ENCODE results near the gene PLD1. TPM values are rescaled to one million over a fixed set of nuclear protein-coding genes. Genes with fewer than 3 reads are reported as not detected.
A peak's percentile ranks its signal among the peaks of the same experiment; 100 is the strongest.
"Not testable (repeated sequence)": the region's sequence is repeated elsewhere in the genome, so short reads cannot be mapped to it uniquely, and the experiment has no call there.

The PLD1 gene
- total RNA-seq, 1 donor from 2014 or later, result 51.5 TPM

DNA sequence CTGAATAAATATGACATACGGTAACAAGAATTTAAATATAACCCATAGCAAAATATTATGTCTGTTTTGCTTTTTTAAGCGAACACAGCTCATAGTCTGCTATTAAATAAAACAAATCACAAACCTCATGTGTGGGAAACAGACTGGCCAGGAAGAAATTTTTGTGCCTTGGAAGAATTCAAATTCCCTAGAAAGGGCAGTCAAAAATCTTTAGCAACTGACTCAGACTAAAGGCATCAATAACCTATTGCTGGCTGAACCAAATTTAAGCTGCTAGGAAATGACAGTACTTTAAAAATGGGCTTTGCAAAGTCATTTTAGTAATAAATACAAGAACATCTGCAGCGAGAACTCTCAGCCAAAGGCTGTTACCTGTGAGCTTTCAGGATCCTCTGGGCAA is 151.4 kb downstream of the PLD1 start:
- peak; percentile 31 for DNase-seq

DNA sequence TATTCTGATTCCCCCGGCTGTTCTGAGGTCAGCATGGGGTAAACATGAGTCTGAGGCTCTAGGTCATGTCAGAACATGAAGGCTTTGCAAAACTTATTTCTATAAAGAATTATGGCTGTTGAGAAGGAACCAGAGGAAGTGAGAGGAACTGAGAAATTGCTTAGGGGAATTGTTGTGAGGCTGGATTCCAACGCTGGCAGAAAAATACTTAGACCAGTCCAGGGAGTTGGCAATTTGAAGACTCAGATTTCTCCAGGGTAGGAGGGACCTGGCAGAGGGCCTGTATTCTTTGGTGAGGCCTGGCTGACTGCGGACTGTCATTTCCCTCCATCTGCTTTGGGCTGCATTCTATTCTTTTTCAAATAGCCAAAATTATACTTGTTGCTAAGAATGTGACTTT is 155.5 kb downstream of the PLD1 start:
- peak; percentile 69 for DNase-seq

DNA sequence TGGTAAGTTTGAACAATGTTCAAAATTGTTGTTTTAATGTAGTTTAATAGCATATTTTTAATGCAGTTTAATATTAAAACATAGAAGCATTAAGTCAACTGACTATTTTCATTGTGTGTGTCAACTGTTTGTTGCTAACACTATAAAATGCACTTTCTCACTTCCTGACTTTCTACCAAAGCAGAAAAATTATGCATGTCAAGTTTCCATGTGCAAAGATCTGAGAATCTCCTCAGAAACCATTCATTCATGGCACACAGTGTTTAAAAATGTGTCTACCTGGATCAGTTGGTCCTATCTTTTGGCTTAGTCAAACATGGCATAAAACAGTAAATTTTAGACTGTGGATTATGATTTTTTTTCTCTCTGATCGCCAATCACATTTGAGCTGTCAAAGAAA is 156.0 kb downstream of the PLD1 start:
- no peak for DNase-seq

DNA sequence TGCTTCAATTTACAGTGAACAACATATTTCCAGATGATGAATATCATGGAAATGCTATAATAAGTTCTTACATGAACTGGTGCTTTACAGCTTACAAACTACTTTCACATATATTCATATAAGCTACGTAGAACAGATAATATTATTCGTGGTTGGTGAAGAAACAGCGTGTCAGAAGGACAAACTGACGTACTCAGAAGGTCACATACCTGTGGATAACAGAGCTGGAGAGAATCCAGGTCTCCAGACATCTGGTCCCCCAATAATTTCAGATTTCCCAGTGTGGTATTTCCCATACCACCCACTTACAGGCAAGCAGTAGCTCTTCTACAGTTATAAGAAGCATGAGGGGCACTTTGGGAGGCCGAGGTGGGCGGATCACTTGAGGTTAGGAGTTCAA is 156.6 kb downstream of the PLD1 start:
- DNase-seq, result no peak

DNA sequence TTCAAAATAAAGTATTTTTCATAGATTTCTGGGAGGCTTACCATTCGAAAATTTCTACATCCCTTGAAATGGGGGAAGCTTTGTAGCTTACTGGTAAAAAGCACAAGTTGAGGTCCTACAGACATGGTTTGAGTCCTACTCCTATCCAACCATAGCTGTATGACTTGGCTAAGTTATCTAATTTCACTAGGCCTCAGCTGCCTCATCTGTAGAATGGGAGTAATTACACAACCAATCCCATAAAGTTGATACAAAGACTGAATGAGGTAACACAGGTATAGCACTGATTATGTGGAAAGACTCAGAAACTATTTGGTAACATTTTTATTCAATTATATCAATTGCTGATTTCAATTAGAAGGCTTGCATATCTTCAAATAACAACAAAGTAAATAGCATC is 157.4 kb downstream of the PLD1 start:
- no peak for DNase-seq

DNA sequence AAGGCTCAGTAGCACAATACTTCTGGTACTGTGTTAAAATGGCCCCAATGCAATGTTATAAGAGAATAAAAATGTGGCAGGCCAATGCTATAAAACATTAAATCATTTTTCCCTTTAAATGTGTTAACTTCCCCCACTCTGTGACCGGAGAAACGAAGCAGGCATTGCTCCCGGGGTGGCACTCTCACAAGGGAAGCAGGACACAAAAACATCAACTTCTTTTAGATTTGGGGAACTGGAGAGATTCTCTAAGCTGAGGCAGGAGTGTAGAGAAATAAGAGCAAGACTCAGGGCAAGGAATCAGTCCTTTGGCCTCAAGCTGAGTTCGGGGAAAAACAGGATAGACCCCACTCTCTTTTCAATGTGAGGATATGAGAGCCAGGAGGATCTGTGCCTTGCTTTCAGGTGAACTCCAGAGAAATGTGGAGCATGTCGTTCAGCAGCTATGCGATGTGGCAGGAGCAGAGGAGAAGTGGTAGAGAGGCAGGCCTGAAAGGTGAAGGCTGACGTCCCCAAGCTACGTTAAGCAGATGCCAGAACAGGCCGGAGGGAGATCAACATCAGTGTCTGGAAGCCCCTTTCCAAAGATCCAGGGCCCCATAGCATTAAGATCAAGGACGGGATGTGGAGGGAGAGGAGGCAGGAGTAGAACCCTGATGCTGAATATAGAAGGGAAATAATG is 160.2 kb downstream of the PLD1 start:
- no peak for DNase-seq

DNA sequence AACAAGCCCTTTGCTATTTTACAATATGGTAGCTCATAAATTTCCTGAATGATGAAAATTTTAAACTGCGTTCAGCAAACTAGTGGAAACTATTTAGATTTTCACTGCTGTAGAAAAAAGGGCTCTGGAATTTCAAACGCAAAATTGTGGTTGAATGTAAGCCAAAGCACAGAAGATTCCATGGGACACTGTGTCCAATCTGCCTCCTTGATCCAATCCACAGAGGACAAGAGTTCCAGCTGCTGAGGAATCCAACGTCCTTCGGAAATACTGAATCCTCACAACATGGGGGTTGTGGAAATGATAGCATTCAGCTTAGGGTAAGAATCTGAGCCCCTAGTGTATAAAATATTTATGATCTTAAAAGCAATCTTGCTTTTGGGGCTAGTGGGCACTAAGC is 161.0 kb downstream of the PLD1 start:
- DNase-seq, result no peak

DNA sequence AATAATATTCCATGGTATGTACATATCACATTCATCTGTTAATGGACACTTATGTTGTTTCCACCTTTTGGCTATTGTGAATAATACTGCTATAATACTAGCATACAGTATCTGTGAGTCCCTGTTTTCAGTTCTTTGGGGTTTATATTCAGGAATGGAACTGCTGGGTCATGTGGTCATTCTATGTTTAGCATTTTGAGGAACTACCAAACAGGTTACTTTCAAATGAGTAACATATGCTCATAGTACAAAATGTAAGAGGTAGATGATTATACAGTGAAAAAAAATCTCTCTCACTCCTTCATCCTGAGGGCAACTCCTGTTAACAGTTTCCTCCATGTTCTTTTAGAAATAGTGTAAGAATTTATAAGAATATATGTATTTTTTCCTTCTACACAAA is 162.2 kb downstream of the PLD1 start:
- DNase-seq, result no peak

DNA sequence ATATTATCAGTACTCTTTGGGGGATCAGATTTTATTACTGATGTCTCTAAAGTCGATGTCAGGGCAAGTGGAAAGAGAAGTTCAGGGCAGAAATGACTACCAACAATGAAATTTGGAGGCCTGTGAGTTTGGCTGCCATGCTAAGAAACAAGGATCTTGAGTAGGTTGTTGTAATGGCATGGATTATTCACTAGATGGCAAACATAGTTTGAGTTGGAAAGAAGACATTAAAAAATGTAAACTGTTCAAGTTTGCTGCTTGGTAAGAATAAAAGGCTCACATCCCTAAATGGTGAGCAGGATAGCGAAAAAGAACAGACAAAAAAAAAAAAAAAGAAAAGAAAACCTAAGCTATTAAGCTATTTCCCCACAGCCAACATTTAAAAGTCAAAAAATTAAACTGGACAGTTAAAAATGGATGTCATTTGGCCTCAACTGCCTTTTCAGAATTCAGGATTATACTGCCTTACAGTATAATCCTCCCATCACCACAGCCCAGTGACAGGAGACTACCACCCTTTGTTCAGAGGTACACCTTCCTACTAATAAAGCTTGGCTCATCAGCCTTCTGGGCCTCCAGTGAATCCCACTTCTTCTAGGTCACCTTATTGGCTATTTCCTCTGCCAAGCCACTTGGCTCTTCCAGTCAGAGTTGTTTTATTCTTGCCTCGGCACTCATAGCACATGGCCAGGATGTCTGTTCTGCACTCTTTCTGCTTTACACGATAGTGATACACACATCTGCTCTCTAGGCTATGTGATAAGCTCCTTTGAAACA is 163.7 kb downstream of the PLD1 start:
- peak; percentile 44 for DNase-seq

DNA sequence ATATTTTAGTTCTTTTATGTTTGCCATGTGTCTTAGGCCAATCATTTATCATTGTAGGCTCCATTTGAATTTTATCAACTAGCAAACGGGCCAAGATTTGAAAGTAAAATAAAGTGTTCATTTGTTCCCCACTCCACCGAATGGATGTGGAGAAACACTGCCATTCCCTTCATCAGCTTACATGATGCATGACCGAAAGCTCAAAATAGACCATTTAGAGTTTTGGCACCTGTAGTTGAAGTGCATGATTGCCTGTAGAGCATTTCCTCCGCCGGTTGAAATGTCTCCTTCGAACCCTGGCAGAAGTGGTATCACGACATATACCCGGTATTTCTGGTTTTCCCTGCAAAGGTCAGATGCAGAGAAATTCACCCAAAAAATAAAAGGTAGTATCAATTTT is 165.6 kb downstream of the PLD1 start:
- no peak for DNase-seq

DNA sequence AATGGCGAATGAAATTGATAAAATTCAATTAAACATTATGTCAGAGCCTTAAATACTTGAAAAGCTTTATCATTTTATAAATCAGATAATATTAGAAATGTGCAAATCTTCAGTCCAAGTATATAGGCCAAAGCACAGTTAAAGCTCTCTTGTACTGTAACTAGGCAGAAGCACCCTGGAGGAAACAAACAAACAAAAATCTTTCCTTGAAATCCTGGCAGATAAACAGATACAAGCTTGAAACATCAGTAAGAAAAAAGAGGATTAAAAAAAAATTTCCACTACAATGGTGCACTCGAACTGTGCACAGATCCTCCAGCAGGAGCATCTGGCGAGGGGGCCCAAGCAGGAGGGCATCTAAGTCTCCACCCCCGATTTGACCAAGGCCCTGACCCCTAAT is 166.6 kb downstream of the PLD1 start:
- peak; percentile 36 for DNase-seq

DNA sequence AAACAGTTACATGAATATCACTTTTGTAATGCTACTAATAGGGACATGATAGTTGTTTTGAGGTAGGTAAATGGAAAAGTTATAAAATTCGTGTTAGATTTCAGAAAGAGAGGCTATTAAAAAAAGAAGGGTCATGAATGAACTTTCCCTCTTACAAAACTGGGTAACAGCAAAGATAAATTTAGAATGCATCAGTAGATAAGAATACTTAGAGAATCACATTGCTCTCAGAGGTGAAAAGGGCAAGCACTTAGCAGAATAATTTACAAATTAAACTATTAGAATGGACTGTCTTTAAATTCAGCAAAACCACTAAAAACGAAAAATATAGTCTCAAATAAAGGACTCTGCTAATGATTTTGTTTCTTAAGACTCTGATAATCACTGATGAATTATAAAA is 167.2 kb downstream of the PLD1 start:
- no peak for DNase-seq

DNA sequence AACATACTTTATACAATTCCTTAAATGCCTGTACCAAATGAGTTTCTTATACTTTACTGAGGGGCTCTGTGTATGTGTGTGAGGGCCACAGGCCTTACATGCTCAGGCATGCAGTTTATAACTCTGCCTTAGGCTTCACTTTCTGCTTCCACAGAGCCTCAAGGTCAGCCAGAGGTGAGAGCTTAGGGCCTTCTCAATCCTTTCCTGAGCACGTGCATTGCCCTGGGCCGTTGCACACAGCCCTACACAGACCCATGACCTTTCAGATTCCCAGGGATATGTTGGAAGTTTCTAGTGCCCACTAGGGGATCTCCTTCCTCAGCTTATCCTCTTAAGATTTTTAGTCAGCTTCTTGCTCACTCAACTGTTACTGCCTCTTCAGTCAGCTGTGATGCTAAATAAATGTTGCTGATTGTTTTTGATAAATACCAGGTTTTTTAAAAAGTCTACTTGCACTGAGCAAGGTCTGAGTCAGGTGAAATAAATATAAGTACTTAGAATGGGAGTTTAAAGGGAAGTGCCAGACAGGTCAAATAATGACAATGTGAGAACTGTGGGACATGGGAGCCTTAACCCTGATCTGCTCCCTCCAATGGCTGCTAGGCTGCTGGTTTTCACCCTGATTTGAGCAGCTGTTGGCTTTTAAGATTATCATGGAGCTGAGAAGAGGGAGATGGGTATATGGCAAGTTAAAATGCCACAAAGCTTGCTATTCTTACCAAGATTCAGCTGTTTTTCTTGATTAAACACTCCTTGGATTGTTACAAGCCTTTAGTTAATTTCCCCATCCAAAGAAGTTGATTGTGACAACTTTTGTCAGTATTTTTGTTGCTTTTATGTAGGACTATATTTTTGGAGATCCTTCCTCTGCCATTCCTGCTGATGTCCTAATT is 169.5 kb downstream of the PLD1 start:
- no peak for DNase-seq

DNA sequence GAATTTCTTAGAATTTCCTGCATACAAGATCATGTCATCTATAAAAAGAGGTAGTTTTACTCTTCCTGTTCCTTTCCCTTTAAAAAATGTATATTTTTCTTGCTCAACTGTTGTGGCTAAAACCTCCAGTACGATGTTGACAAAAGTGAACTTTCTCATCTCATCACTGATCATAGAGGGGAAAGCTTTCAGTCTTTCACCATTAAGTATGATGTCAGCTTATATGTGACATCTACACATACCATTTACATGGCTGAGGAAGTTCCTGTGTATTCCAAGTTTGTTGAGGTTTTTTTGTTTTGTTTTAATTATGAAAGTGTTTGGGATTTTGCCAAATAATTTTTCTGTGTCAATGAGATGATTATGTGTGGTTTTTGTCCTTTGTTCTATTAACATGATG is 173.6 kb downstream of the PLD1 start:
- DNase-seq, result no peak

DNA sequence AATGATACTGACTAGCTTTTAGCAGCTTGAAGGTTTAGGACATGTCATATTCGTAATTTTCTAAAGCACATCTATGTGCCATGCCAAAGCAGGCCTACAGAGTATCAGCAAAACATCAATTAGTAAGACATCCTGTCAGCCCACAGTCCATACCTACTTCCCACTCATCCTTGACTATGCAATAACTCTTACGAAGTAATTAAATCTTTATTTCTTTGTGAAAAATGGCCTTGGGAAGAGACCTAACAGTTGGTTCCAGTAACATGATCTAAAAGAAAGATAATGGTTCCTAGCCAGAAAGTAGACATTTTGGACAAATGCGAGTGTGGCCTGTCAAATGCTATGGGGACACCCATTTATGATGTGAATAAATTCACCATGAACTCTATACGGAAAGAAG is 177.5 kb downstream of the PLD1 start:
- DNase-seq, result no peak

DNA sequence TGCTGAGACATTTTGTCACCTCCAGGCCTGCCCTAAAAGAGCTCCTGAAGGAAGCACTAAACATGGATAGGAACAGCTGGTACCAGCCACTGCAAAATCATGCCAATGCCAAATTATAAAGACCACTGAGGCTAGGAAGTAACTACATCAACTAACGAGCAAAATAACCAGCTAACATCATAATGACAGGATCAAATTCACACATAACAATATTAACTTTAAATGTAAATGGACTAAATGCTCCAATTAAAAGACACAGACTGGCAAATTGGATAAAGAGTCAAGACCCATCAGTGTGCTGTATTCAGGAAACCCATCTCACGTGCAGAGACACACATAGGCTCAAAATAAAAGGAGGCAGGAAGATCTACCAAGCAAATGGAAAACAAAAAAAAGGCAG is 183.5 kb downstream of the PLD1 start:
- not testable (repeated sequence) for DNase-seq

DNA sequence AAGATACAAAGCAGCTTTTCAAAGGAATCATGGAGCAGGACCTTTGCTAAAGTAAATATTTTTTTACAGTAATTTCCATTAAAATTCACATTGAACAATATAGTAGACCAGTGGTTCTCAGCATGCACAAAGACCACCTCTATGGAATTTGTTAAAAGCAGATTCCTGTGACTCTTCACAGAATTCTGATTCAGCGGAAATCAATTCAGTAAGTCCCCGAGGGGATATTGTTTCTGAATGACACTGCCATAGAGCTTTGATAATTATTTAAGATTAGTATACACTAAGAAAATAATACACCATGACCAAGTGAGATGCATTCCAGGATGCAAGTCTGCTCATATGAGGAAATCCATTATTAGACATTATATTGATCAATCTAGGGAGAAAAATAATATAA is 188.2 kb downstream of the PLD1 start:
- DNase-seq, result no peak

DNA sequence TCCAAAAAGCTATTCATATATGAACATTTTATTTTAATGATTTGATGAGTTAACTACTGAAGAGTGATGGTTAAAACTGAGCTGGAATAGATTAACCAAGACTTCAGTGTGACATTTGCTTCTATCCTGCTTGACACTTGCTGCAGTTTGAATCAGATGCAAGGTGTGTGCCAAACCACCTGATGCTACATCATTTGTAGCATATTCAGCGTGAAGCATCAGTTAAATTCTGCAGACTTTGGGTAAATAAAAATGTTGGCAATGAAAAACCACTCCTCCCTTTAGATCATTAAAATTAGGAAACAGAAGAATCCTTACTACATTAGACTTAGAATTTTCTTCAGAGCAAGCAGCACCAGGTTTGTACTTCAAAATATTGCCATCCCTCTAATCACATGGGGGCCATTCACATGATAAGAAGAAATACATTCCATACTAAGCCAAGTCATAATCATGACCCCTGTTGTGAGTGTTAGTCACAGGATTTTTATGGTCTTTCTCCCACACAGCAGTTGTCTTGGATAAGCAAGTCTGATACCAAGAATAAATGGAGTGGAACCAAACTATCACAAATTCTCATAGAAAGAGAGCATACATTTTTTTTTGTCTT is 189.4 kb downstream of the PLD1 start:
- DNase-seq, result no peak

DNA sequence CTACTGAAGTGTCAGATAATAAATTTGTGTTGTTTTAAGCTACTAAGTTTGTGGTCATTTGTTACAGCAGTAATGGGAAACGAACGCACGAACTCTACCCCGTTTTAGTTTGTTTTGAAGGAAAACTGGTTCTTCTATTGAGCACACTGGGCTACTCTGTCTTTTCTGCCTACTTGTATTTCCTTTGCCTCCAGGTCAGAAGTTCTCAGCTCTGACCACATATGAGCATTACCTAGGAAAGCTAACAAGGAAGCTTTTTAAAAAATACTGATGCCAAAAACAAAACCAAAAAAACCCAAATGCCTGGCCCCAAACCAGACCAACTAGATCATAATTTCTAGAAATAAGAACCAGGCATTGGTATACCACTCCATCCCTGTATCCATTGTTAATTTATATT is 193.5 kb downstream of the PLD1 start:
- DNase-seq, result no peak

DNA sequence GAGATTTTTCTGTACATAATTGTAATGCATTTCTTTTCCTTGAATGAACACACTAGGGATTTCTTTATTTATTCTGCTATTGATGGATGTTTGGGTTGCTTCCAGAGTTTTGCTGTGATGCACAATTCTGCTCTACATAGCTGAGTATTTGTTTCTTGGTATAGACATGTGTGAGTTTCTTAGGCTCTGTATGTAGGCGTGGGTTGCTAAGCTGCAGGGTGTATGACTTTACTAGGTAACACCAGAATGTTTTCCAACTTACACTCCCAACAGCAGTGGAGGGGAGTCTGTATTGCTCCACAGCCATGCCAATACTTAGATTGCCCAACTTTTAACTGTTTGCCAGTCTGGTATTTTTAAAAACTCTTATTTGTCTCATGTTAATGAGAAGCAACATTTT is 194.6 kb downstream of the PLD1 start:
- DNase-seq, result peak; percentile 74

DNA sequence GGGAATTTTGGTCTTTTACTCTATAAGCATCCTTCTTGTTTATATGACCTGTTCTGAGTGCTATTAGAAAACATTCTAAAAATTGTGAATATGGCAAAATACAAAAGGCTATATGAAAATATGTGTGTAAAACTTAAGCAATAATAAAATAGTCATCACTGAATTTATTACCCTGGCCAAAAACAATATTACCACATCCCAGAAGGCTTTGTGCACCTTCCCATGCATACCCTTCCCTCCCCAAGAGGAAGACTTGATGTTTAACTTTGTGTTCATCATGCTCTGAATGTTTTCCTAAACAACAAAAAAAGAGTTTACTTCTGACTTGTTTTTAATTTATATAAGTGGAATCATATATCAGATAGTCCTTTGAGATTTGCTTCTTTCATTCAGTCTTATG is 195.0 kb downstream of the PLD1 start:
- DNase-seq, result no peak

DNA sequence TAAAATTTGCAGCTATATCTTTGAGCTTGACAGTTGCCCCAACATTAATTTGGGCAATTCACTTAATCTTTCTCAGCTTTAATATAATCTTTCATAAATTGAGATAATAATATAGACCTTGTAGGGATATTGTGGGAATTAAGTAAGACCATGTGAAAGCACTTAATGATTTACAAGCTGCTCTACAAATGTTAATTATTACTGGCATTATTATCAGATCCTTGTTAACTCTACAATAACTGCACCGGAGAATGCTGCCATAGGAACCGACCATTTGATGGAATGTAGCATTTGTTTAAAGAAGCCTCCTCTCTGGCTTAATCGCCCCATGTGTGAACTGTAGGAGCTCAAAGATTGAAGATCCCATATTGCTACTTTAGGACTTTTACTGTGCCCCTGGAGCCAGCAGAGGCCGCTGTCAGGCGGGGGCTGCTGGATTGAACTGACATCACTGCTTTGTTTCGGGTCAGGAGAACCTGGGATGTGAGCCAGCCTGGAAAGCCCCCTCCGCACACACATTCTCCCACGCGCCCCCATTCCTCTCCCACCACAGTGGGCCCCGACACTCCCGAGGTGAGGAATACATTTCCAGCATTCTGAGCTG is 195.9 kb downstream of the PLD1 start:
- no peak for DNase-seq
